Measurements from ENCODE around the gene SLC6A14.

- peak in 1 of 4 experiments; percentile 16 for TF ChIP-seq CTCF (IDR thresholded peaks at IDR 0.05)
- no peak for TF ChIP-seq POLR2A (IDR thresholded peaks at IDR 0.05)
Observed at GRCh38 chrX:116490104-116490503, 53.7 kb downstream of the SLC6A14 start.
